IPS-18c (cell line): ENCODE results near the gene EMILIN1.

Experiments used
- H3K4me3 ChIP-seq: 2 replicates; pipeline ENCODE4 v1.7.0; 2013; ENCODE audit warnings: low read depth, mild to moderate bottlenecking, low read length, moderate library complexity; ENCODE audit not compliant: insufficient read depth
- H3K9me3 ChIP-seq: one replicate; pipeline ENCODE4 v1.6.1; 2013; ENCODE audit warnings: mild to moderate bottlenecking, low read length, moderate library complexity; ENCODE audit not compliant: control insufficient read depth, insufficient read depth

The EMILIN1 gene

DNA sequence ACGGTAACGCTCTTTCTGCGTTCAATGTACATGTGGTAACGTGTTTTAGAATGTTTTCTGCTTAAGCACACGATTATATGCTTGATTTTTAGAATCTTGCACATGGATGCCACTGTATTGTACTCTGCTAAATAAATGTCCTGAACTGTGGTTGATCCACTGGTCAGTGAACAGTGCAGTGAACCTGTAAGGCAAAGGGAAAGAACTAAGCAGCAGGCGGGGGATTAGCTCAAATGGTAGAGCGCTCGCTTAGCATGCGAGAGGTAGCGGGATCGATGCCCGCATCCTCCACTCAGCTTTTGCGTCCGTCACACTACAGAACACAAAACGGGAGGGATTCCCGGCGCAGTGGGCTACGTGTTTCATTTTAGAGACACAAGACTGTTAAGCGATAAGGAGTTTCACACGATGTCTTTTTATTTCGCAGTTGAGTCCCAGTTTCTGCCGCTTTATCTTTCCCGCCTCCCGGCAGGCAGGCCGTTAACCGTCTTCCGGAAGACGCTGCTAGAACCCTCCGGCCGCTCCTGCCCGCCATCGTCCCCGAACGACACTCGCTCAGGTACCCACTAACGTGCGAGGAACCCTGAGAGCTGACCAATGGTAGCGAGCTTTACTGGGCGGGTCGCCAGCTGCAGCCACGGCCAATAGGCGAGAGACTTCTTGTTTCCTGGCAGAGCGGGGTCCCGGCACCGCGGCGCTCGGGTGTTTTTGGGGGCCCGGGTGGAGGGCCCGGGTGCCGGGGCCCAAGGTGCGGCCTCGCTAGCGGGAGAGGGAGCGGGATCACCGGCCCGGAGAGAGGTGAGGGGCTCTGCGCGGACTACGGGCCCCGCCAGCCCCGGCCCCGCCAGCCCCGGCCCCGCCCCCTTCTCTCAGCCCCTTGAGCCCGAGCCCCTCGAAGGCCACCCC is 27.2 kb upstream of the EMILIN1 start, which contains the start of gene AGBL5:
Gene AGBL5 (plus strand): TSS at position 673 of the 906 bp plus-strand sequence. CDS start 1,291 bp downstream, outside the sequence.
- peak within 1 kb of the TSS; percentile 90 for H3K4me3 ChIP-seq
- H3K9me3 ChIP-seq, result peaks cover 2% of the 10 kb centered on the region

DNA sequence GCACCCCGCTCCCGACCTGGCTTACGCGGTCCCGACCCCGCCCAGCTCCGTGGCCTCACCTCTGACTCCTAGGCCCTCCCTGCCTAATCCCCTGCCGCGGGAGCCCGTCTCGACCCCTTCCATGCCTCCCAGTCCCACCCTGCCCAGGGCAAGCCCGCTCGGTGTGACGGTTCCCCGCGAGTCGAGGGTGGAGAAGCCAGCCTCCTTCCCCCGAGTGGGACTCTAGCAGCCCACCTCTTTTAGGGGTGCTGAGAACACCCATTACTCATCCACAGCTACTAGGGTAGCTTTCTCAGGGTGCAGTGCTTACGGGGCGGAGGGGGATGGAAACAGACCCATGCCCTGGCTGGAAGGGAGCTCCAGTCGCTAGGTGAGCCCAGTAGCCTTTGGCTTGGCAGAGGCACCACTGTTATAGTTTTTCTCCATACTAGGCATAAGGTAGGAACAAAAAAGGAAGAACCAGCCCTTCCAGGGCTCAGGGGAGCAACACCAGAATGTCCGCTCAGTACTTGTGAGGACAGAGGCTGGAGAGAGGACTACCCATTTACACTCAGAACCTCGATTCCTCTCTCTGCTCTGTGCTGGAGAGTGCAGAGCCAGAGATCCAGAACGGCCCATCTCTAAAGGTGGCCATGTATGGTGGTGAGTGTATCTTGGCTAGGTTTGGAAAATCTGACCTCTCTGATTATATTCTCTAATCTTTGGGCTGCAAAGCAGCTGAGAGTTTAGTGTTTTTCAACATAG is 26.3 kb upstream of the EMILIN1 start:
- H3K9me3 ChIP-seq, result peaks cover 2% of the 10 kb centered on the region
- peak overlapping the region; percentile 90 for H3K4me3 ChIP-seq

DNA sequence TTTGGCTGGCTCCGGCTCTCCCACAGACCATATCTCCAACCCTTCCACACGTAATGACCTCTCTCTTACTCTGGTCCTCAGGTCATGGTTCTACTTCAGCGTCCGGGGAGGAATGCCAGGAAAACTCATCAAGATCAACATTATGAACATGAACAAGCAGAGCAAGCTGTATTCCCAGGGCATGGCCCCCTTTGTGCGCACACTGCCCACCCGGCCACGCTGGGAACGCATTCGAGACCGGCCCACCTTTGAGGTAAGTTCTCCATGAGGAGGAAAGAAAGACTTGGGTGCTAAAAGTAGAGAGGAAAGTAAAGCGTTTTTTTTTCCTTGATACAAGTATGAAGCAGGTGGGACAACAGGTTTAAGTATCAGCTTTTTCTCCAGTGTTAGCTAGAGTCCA is 25.1 kb upstream of the EMILIN1 start:
- Histone ChIP-seq H3K4me3 (no peak overlapping the region), H3K9me3 (peaks cover 2% of the 10 kb centered on the region)

DNA sequence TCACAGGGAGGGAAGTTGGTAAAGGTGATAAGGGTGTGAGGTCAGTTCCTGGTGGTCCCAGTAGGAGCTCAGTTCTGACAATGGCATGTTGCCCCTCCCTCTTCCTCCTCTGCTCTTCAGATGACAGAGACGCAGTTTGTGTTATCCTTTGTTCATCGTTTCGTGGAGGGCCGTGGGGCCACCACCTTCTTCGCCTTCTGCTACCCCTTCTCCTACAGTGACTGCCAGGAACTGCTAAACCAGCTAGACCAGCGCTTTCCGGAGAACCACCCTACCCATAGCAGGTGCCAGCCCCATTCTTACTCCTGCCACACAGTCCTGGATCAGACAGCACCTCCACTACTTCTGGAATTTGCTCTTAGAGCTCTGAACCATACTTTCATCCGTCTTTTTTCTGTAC is 24.6 kb upstream of the EMILIN1 start:
- no peak overlapping the region for H3K4me3 ChIP-seq
- peaks cover under 1% of the 10 kb centered on the region for H3K9me3 ChIP-seq

DNA sequence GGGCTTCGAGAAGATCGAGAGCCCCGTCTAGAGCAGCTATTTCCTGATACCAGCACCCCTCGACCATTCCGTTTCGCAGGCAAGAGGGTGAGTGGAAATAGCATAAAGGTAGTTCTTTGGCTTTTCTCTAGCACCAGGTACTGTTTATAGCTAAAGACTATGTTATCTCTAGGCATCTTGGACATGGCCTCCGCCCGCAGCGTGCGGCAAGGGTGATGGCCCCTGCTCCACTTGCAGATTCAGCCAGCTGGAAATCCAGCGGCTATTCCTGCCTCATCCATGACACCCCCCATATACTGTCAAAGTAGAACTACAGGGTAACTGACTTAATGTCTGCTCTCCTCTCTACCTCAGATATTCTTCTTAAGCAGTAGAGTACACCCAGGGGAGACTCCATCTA is 23.7 kb upstream of the EMILIN1 start:
- Histone ChIP-seq H3K9me3 (no peaks in the 10 kb centered on the region), H3K4me3 (no peak overlapping the region)

DNA sequence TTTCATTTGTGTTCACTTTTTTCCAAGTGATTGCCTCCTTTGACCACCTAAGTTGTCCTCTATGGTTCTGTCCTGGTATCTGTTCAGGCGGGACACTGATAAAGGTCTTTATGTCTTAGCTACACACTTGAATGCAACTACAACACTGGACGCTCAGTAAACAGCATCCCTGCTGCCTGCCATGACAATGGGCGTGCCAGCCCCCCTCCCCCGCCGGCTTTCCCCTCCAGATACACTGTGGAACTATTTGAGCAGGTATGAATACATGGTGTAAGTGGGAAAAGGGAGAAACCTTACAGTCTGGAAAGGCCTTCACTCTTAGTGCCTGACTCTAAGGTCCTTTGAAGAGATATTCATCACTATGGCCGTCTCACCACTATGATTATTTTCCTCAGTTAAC is 21.2 kb upstream of the EMILIN1 start:
- H3K9me3 ChIP-seq, result no peaks in the 10 kb centered on the region
- no peak overlapping the region for H3K4me3 ChIP-seq

DNA sequence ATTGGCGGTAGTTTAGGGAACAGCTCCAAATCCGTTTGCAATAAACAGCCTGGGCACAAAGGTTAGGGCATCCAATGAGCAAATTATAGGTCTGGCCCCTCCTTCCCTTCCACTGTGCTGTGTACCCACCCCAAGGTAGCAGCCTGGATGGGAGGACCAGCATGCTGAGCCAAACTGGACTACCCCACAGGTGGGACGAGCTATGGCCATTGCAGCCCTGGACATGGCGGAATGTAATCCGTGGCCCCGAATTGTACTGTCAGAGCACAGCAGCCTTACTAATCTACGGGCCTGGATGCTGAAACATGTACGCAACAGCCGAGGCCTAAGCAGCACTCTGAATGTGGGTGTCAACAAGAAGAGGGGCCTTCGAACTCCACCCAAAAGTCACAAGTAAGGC is 20.2 kb upstream of the EMILIN1 start:
- no peak overlapping the region; the same call in 1 of the 2 replicates for H3K4me3 ChIP-seq

DNA sequence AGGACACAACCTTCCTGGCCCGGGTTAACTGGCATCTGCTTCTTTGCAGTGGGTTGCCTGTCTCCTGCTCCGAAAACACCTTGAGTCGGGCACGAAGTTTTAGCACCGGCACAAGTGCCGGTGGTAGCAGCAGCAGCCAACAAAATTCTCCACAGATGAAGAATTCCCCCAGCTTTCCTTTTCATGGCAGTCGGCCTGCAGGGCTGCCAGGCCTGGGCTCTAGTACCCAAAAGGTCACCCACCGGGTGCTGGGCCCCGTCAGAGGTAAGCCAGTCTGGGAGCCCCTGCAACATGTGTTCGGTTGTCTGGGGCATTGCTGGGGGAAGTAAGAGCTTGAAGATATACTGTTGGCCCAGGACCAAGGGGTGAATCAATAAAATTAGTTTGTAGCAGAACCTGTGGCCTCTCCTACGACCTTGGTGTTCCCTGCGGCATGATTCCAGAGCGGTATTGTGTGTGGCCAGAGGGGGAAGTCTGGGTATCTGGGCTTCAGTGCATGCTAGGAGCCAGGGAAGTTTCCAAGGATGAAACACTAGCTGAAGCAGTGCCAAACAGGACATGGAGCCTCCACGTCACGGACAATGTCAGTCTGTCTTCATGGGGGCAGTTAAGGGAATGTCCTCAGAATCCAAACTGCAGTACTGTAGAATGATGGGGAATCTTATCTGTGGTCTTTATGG is 19.1 kb upstream of the EMILIN1 start:
- no peak overlapping the region for H3K4me3 ChIP-seq
- H3K9me3 ChIP-seq, result no peaks in the 10 kb centered on the region

More for the DNA sequence above, 20.2 kb upstream of the EMILIN1 start:
- no peaks in the 10 kb centered on the region for H3K9me3 ChIP-seq

DNA sequence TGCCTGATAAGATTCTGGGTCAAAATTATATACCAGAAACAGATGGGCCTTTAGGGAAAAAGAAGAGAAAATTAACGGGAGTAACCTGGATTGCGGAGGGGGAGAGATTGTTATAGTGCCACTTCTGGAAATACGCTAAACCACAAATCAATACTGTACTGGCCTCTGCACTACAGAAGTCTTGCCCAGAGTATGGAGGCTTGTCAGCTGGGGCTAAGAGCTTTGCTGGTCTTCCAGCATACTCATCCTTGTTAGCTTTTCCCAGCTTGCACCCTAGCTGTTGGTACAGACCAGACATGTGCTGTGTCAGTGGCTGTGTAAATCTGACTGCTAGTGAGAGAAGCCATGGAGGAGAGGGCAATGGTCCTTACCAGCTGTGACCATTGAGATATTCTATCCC is 18.1 kb upstream of the EMILIN1 start:
- H3K4me3 ChIP-seq, result no peak overlapping the region

DNA sequence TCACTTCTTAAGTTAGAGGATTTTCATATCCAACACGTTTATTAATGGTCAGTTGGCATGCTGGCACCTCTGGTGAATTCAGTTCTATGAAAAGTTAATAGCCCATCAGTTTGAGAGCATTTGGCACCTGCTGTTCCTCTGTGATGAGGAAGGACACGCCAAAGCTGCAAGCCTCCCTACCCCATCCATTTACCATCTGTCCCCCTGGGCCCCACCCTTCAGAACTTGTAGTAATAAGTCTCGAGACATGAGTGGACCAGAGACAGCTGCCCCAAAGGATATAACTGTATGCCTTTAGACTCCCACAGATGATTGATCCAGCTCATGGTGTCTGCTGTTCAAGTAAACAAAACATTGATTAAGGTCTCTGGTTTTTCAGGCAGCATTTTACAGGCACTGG is 13.3 kb upstream of the EMILIN1 start:
- H3K9me3 ChIP-seq, result no peaks in the 10 kb centered on the region
- H3K4me3 ChIP-seq, result no peak overlapping the region

More for the DNA sequence above, 18.1 kb upstream of the EMILIN1 start:
- no peaks in the 10 kb centered on the region for H3K9me3 ChIP-seq

DNA sequence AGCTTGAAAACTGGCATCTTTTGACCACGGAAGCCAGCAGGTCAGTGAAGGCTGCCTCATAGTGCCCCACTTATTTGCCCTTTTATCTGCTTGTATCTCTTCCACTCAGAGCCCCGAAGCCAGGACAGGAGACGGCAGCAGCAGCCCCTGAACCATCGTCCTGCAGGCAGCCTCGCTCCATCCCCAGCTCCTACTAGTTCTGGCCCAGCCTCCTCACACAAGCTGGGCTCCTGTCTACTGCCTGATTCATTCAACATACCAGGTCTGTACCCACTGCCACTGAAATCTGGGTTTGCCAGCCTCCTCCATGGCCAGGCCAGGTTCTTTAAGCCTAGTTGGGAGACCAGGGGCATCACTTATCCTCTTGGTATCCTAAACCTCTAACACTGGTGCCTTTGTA is 11.0 kb upstream of the EMILIN1 start:
- Histone ChIP-seq H3K4me3 (no peak overlapping the region), H3K9me3 (no peaks in the 10 kb centered on the region)

DNA sequence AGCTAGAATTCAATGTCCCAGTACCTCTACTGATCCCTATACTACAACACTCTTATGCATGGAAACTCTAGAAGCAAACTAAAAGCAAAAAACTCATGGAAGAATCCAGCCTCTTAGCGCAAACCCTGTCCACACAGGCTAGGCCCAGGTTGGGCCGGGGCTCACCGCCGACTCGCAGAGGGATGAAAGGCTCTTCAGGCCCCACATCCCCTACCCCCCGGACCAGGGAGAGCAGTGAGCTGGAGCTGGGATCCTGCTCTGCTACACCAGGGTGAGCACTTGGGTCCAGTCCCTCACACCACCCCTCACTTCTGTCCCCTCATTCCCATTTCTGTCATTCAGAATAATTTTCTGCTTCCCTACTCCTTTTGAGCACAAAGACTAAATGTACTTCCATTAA is 9.0 kb upstream of the EMILIN1 start:
- Histone ChIP-seq H3K9me3 (no peaks in the 10 kb centered on the region), H3K4me3 (no peak overlapping the region)

DNA sequence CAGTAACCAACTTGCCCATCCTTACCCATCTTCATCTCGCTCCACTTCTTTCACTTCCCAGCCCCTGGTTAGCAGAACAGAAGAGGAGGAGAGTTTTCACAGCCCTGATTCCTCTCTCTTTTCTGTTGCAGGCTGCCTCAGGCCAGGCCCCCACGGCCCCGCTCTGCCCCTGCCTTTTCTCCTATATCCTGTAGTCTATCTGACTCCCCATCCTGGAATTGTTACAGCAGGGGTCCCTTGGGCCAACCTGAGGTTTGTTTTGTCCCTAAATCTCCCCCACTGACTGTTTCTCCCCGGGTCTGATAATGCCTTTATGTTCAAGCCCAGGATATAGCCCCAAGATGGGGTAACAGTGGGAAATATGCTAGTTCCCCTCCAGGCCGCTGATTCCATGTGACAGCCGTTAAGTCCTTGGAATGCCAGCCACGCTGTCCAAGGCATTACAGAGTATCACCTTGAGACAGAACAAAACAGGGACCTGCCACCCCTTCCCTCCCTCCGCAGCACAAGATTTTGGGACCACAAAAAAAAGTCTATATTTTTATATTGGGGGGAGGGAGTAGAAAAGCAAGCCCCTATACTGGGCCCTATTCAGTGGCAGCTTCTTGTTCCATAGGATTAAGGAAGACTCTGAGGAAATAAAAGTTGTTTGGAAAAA is 8.3 kb upstream of the EMILIN1 start:
- peak overlapping the region; percentile 99 for H3K4me3 ChIP-seq
- H3K9me3 ChIP-seq, result no peaks in the 10 kb centered on the region

DNA sequence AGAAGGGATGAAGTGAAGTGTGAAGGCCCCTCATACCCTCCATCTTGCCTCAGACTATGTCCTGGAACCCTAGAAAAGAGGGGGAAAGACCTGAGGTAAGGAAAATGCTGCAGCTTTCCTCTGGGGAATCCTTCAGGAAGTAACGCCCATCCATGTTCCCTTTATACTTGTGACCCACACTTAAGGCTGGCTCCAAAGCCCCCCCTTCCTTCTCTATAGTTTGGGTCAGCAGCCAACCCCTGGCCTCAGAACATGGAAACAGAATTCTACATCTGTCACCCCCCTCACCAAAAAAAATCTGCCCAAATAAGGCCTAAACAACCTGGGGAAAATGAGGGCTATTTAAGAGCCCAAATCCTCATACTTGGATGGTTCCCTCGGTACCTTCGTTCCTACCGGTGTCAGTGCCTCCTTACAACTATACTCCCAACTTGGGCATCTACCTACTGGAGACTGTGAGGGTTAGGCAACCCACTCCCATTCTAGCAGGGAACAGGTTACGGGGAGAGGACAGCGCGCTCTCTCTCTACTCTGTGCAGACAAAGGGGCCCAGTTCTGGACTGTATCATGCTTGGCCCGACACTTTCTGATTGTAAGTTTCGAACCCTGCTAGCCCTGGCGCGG is 7.7 kb upstream of the EMILIN1 start:
- H3K4me3 ChIP-seq, result peak overlapping the region; percentile 99
- H3K9me3 ChIP-seq, result no peaks in the 10 kb centered on the region

DNA sequence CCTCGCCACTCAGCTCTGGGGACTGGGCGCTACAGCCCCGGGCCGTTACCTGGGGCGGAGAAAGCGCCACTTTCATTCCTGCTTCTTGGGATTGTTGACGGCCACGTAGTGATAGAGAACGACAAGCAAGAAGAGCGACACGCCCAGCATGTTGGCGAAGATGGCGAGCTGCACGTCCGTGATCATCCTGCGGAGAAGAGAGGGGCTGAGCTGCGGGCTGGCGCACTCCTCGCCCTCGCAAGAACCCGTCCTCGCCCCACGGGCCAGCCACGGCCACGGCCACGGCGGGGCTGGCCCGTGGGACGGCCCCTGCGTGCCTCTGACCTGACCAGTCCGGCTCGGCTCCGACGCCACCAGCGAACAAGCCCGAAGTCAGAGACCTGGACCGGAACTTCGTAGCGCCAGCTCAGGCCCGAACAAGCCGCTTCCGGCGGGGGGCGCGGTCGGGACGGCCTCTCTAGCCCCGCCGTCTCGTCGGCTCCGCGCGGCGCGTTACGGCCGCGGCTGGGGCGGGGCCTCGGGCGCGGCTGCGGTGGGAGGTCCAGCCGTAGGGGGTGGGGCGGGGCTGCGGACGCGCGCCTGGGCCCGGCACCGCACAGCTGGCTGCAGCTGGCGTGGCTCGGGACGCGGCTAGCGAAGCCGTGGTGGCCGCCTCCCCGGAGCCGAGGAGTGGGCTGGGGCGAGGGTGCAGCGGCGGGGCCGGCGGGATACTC is 7.0 kb upstream of the EMILIN1 start, which contains the start of gene OST4:
Gene OST4 (minus strand): TSS at position 378 of the 713 bp plus-strand sequence.
- peak within 1 kb of the TSS; percentile 99 for H3K4me3 ChIP-seq
- H3K9me3 ChIP-seq, result no peaks in the 10 kb centered on the region
